Measurements from ENCODE around the gene STARD3. TPM values are rescaled to one million over a fixed set of nuclear protein-coding genes. Genes with fewer than 3 reads are reported as not detected.

Gene STARD3
- total RNA-seq, 2 donors from 2014 or later, result 52.5 to 202 TPM

DNA sequence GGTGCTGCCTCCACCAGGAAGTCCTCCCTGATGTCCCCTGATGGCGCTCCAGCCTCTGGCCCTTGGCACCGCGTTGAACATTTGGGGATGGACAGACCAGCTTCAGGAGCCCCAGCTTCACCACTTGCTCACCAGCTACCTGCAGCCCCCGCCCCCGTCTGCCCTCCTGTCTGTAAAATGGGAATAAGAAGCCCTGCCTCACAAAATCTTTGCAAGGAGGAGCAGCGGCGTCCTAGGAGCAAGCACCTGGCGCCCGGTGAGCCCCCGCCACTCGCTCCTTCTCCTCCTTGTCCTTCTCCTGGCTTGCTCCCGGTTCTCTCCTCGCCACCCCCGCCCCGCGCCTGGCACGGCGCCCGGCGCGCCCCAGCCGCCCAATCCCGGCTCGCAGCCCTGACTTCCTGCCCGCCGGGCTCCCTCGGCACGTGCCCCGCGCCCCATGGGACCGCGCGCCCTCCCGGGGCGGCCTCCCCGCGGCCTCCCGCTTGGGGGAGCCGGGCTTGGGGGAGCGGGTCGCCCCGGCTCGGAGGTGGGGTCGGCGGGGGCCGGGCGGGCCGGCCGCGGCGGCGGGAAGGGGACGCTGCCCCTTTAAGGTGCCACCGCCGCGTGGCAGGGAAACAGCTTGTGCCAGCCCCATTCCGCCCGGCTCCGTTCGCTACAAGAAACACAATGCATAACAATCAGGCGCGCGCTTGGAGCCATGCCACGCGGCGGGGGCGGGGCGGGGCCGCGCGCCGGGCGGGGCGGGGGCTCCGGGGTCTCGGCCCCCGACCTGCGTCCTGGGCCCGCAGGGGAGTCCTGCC lies 19.3 kb upstream of the STARD3 start:
- H3K4me1 ChIP-seq (replicated peaks), result peaks cover 9% of the 10 kb centered on the region
- DNase-seq (ENCODE audit: low spot score), result peak; percentile 69
- H3K27me3 ChIP-seq (replicated peaks; ENCODE audit: insufficient read depth), result no peaks in the 10 kb centered on the region
- H3K4me3 ChIP-seq, result peak overlapping the region; percentile 44 to 60
- H3K9me3 ChIP-seq, result no peaks in the 10 kb centered on the region
- H3K36me3 ChIP-seq, result no peaks in the 10 kb centered on the region
- 2% methylated on average over 68 of the region's 79 CpGs for WGBS
- H3K27ac ChIP-seq, result peak overlapping the region; percentile 55 to 72
- TF ChIP-seq POLR2AphosphoS5 (IDR thresholded peaks at IDR 0.05), result peak; percentile 18
- TF ChIP-seq, protein P1, sequence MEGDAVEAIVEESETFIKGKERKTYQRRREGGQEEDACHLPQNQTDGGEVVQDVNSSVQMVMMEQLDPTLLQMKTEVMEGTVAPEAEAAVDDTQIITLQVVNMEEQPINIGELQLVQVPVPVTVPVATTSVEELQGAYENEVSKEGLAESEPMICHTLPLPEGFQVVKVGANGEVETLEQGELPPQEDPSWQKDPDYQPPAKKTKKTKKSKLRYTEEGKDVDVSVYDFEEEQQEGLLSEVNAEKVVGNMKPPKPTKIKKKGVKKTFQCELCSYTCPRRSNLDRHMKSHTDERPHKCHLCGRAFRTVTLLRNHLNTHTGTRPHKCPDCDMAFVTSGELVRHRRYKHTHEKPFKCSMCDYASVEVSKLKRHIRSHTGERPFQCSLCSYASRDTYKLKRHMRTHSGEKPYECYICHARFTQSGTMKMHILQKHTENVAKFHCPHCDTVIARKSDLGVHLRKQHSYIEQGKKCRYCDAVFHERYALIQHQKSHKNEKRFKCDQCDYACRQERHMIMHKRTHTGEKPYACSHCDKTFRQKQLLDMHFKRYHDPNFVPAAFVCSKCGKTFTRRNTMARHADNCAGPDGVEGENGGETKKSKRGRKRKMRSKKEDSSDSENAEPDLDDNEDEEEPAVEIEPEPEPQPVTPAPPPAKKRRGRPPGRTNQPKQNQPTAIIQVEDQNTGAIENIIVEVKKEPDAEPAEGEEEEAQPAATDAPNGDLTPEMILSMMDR (IDR thresholded peaks at IDR 0.05), result no peak
- intact Hi-C loops (cut with DNase I), result no loop called here

DNA sequence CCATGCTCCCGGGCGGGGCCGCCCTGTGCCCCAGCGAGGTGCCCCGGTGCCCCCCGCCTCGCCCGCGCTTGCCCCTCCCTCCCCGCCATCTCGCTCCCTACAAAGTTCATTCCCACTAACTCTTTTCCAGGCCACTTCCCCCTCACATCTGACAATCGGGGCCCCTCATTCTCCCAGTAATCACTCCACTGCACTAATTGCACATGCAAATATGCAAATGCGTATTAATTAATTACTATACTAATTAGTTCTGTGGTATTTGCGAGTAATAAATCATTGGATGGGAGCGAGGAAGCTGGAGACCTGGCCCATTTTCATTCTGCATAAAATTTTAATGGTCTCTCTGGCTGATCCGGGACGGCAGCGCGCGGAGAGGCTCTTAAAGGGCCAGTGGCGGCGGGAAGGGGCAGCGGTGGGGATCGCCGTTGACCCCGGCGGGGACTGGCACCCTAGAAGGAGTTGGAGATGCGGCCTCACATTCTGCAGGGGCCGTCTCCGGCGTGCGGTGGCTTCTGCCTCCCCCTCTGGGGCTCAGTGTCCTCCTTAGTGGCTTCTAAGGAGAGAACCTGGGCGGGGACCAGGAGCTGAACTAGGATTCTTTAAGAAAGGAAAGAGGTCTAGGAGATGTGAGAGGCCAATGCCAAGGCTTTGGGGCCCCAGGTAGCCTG lies 18.6 kb upstream of the STARD3 start:
- intact Hi-C loops (cut with DNase I), result no loop called here
- peak overlapping the region; percentile 44 to 60 for H3K4me3 ChIP-seq
- no peaks in the 10 kb centered on the region for H3K27me3 ChIP-seq (replicated peaks; ENCODE audit: insufficient read depth)
- no peak for DNase-seq (ENCODE audit: low spot score)
- H3K4me1 ChIP-seq (replicated peaks), result peaks cover 9% of the 10 kb centered on the region
- WGBS, result 3% methylated on average over 33 of the region's 33 CpGs
- TF ChIP-seq, protein P1 (IDR thresholded peaks at IDR 0.05), result no peak
- TF ChIP-seq POLR2AphosphoS5 (IDR thresholded peaks at IDR 0.05) (no peak), POLR2A (IDR thresholded peaks at IDR 0.05) (no peak)
- no peaks in the 10 kb centered on the region for H3K36me3 ChIP-seq
- peak overlapping the region; percentile 55 to 72 for H3K27ac ChIP-seq
- no peaks in the 10 kb centered on the region for H3K9me3 ChIP-seq

DNA sequence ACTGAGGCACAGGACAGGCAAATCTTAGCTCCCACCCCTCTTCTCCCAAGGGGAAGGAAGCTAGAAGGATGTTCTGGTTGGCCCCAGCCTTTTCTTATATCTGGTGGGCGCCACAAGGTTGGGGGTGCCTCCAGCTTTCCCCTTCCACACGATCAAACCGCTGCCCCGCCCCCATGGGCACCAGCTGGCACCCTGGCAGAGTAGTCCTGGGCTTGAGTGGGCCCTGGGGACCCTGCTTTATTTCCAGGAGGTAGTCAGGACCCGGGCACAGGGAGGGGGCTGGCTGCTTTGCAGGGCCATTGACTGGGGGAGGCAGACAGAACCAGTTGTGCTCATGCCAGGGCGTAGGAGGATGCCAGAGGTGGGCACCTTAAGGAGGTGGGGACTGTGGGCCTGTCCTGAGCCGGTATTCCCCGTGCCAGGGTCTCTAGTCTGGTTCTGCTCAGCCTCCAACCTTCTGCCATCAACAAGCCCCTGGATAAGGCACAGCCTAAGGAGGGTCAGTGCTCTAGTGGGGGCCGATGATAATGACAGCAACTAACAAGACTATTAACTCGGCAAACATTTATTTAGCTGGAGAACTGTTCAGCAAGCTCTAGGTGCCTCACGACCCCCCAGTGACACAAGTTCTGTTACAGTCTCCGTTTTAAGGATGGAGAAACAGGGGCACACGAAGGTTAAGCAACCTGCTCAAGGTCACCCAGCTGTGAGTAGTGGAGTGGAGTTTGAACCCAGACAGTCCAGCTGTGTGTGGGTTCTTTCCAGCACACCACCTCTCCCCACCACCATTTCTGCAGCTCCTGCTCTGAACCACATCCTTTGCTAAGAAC lies 17.8 kb upstream of the STARD3 start:
- WGBS, result 51% methylated on average over 13 of the region's 13 CpGs
- peaks cover 9% of the 10 kb centered on the region for H3K4me1 ChIP-seq (replicated peaks)
- peak overlapping the region in 1 of 2 donors; percentile 55 for H3K27ac ChIP-seq
- TF ChIP-seq POLR2AphosphoS5 (IDR thresholded peaks at IDR 0.05) (no peak), POLR2A (IDR thresholded peaks at IDR 0.05) (no peak)
- TF ChIP-seq, protein P1 (IDR thresholded peaks at IDR 0.05), result no peak
- no peaks in the 10 kb centered on the region for H3K27me3 ChIP-seq (replicated peaks; ENCODE audit: insufficient read depth)
- no peak for DNase-seq (ENCODE audit: low spot score)
- H3K4me3 ChIP-seq, result no peak overlapping the region
- intact Hi-C loops (cut with DNase I), result no loop called here
- no peaks in the 10 kb centered on the region for H3K9me3 ChIP-seq
- H3K36me3 ChIP-seq, result no peaks in the 10 kb centered on the region

DNA sequence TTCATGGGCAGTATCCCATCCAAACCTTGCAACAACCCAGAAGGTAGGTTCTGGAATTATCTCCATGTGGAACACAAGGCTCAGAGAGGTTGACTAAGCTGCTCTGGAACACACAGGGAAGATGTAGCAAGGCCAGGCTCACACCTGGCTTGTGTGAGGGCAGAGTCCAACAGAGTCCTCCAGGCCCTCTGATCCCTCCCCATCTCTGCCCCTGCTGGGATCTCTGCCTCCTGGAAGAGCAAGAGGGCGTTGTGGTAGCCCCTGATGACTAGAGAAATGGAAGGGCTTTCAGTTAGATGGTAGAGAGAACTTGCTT lies 17.2 kb upstream of the STARD3 start:
- Histone ChIP-seq H3K4me3 (no peak overlapping the region), H3K27ac (no peak overlapping the region), H3K36me3 (no peaks in the 10 kb centered on the region), H3K4me1 (replicated peaks) (peaks cover 9% of the 10 kb centered on the region), H3K27me3 (replicated peaks; ENCODE audit: insufficient read depth) (no peaks in the 10 kb centered on the region), H3K9me3 (no peaks in the 10 kb centered on the region)
- TF ChIP-seq, protein P1 (IDR thresholded peaks at IDR 0.05), result no peak
- TF ChIP-seq POLR2A (IDR thresholded peaks at IDR 0.05) (no peak), POLR2AphosphoS5 (IDR thresholded peaks at IDR 0.05) (no peak)
- intact Hi-C loops (cut with DNase I), result loop anchor here (5.0 kb wide), 3 partner anchors 53 to 113 kb away; partner anchors contain the start of gene MIEN1
- DNase-seq (ENCODE audit: low spot score), result no peak
- whole genome bisulfite sequencing, result 50% methylated on average over 1 of the region's 1 CpG
